Pons (tissue), 1 donor: ENCODE measurements around the gene OTOP3.
A peak's percentile ranks its signal among the peaks of the same experiment; 100 is the strongest.
"Not testable (repeated sequence)": the region's sequence is repeated elsewhere in the genome, so short reads cannot be mapped to it uniquely, and the experiment has no call there.

ENCODE experiments used
- DNase-seq: peaks from one replicate; pipeline ENCODE4 v3.0.0-alpha.2; 2016; ENCODE audit warnings: low spot score

Gene OTOP3

DNA sequence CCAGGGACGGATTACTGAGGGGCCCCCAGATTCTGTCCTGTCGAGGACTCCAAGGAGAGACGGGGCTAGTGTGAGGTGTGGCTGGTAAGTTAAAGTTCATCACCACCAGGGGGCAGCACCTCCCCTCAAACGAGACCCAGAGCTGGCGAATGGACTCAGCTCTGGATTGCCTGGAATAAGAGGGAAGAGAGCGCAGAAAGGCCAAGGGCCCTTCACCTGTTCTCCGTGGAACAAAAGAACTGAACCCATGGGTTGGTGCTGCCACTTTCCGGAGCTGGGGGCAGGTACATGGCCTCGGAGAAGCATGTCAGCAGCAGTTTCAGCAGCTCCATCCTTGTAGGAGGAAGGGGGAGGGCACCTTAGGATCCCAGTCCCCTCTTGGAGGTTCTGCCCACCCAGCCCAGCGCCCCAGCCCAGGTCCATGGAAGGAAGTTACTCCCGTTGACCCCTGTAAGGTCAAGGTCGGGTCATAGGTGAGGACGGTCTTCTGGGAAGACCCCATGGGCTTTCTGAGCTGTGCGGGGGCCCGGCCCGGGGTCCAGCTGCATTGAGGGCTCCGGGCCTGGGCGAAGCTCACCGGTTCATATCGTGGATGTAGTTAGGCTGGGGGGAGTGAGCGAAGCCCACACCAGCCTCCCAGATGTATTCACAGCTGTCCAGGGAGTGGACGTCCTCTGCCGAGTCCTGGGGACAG lies 26.1 kb downstream of the OTOP3 start:
- DNase-seq: peak; percentile 91

DNA sequence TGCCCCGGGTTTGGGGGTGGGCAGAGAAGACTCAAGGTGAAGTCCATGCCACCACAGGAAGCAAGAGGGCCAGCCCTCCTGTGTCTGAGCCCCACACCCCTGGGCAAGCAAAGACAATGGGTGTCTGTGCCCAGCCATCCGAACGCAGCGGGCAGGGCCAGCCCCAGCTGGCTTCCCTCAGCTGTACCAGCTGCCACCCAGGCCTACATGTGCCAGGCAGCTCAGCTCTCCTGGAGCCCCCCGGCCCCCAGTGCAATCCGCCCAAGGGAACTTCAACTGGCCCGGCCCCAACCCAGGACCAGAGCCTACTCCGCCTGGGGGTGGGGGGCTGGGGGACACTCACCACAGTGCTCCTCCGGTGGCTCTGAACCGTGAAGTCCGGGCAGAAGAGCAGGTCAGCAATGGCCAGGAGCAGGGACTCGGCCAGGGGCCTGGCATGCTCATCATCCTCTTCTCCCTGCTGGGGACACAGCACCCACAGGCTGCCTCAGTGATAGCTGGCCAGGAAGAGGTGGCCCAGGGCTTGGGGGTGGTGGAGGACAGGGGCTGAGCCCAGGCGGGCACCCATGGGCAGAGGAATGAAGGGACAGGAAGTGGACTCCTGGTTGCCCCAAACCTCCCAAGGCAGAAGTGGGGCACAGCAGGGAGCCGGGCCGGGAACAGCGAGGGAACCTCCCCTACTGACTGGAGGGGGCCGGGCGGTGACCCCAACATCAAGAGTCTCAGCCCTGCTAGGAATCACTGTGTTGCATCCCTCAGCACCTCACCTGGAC lies 27.1 kb downstream of the OTOP3 start:
- peak; percentile 85 for DNase-seq

DNA sequence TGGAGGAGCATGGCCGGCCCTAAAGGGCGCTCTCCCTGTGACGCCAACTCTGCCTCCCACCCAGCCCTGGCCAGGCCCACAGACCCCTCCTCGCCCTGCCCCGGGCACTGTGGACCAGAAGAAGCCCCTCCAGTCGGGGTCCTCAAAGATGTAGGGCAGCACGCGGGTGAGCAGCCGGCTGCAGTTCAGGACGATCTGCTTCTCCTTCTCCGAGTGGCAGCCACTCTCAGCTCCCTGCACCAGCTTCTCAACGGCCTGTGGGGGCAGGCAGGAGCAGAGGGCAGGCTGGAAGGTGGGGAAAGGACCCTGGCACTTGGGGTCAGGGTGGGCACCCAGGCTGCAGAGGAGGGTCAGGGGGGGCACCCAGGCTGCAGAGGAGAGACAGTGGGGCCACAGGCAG lies 28.0 kb downstream of the OTOP3 start:
- DNase-seq: no peak

DNA sequence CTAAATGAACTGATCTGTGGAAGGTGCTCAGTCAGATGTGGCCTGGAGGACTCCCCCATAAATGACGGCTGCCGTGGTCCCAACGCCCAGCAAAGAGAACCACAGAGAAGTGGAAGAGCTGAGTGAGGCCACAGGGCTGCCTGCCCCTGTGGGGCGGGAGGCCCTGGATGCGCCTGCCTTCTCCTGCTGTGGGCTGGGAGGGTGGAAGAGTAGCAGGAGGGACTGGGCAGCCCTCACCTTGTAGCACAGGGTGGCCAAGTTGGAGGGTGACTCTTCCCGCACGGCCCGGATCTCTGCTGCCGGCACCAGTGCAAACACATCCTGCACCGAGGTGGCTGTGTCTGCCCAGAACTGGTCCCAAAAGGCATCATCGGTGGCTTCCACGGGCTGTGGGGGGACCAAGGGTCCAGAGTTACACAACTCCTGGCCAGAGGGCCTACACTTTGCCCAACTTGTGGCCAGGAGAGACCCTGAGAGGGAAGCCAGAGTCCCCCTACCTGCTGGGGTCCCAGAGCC lies 28.6 kb downstream of the OTOP3 start:
- DNase-seq: no peak

DNA sequence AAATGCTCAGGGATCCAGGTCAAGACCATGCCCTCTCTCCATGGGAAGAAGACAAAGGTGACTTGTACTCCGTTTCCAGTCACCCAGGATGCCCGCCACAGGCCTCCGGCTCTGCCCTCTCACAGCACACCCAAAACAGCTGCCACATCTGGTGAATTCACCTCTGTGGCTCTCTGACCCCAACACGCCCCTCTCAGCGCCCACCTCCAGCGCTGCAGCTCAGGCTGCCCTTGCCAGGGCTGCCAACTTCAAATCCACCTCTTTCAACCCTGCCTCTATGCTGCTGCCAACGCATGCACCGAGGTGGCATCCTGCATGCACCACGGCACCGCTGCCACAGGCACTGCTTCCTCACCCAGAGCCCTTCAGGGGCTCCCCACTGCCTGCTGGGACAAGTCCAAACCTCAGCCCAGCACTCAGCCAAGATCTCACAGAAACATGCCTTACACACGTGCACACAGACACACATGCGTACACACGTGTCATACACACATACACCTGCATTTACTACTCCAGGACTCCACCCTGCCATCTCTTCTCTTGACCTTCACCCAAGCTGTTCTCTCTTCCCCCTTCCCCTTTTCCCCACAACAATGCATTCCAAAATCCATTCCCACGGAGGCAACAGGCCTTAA lies 29.4 kb downstream of the OTOP3 start:
- no peak for DNase-seq

DNA sequence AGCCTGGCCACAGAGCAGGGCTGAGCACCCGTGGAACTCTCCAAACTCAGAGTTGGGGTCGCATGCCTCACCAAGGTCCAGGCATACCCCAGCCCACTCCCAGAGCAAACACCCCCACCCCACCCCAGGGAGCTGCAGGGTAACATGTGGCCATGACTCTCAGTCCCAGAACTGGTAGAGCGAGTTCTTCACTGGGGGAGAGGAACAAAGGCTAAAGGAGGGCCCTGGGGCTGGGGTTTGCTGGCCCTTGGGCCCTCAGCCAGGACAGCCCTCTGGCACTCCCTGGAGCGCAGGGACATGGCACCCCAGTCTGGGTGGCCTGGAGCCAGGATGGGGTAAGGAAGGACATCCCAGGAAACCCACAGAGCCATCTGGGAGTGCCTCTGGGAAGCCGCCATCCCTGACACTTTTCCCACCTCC lies 32.7 kb downstream of the OTOP3 start:
- DNase-seq: no peak

GRCh38 chr17:74969501-74969900 lies 33.8 kb downstream of the OTOP3 start:
- not testable (repeated sequence) for DNase-seq

GRCh38 chr17:74970395-74970794 lies 34.7 kb downstream of the OTOP3 start:
- no peak for DNase-seq

GRCh38 chr17:74971069-74971841 lies 35.6 kb downstream of the OTOP3 start:
- DNase-seq: no peak

GRCh38 chr17:74971842-74972106 lies 36.1 kb downstream of the OTOP3 start:
- DNase-seq: no peak

DNA sequence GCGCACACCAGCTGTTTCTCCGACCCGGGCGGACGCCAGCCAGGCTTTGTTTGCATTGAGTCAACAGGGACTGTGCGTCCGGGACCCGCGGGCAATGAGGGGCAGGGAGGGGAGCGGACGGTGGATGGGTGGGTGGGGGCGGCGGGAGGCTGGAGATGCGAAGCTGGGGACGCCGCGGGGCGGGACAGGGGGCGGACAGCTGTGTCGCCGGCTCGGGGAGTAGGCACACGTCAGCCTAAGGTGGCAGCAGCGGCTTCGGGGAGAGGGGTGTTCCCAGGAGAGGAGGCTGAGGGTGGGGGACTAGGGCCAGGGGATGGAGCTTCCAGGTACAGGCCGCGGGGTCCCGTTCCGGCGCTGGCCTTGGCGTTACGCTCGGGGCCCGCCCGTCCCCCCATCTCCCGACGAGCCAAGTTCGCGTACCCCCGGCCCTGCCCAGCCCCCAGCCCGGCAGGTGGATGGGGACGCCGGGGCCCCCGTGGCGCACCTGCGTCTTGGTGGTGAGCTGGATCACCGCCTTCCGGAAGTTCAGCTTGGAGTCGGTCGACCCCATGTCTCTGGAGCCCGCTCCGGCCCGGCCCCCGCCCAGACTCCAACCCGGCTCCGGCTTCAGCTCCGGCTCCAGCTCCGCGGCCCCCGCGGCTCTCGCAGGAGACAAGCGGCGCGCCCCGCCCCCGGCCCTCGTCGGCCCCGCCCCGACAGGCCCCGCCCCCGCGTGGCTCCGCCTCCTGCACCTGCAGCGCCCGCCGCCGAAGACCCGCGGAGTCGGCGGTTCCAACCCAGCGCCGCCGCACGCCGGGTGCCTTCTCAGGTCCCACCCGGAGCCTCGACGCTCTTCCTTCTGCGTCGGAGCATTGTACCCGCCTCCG lies 36.6 kb downstream of the OTOP3 start, which contains the start of gene HID1:
HID1 (minus strand) TSS at position 653 of the 866 bp plus-strand sequence; CDS start at position 550, 103 bp downstream.
- DNase-seq: peak; percentile 53

DNA sequence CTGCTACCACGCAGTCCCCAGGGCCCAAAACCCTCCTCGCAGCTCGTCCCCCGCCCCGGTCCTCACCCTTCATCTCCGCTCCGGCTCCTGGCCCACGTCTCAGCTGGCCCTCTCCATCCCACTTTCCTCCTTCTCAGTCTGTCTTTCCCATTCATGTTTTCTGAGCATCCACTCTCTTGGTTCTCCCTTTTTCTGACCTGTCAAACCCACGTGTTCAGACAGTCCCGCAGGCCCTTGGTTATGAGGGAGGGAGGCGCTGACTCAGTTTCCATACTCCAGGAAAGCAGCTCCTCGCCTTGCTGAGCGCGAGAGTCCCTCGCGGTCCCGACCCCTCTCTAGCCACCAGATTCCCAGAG lies 37.3 kb downstream of the OTOP3 start:
- no peak for DNase-seq

GRCh38 chr17:74975943-74976342 lies 40.2 kb downstream of the OTOP3 start:
- no peak for DNase-seq

DNA sequence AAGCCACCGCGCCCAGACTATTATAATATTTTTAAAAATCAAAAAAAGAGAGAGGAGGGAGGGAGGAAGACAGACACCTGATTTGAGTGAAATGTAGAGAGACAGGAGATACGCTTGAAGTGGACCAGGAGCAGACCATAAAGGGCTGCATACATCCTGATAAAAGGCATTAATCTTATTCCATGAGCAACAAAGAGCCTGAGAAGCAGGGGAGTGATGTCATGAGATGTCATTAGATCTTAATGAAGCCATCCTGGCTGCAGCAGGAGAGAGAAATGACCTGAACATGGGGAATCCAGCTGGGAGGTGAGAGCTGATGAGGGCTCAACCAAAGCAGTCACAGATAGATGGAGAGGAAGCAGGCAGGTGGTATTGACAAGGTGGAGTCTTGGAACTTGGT lies 42.1 kb downstream of the OTOP3 start:
- no peak for DNase-seq

GRCh38 chr17:74978240-74978639 lies 42.5 kb downstream of the OTOP3 start:
- DNase-seq: no peak

DNA sequence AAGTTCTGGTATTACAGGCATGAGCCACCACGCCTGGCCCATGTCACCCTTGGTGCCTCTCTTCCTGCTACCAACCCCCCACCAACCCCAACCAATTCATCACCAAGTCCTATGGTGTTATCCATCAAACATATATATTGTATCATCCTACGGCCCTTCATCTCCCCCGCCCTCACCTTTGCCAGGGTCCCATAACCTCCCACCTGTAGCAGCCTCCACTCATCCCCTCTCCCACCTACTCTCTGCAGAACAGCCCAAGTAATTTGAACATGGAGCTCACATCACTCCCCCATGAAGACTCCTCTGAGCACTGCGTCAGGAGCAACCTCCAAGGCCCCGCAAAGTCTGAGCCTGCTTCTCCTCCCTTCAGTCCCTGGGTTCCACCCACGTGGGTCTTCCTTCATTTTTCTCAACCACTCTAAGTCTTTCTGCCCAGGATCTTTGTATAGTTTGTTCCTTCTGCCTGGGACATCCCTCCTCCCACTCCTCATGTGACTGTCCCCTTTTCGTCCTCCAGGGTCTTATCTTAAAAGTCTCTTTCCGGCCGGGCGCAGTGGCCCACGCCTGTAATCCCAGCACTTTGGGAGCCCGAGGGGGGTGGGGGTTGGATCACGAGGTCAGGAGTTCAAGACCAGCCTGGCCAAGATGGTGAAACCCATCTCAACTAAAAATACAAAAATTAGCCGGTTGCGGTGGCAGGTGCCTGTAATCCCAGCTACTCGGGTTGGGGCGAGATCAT lies 43.9 kb downstream of the OTOP3 start:
- DNase-seq: no peak

DNA sequence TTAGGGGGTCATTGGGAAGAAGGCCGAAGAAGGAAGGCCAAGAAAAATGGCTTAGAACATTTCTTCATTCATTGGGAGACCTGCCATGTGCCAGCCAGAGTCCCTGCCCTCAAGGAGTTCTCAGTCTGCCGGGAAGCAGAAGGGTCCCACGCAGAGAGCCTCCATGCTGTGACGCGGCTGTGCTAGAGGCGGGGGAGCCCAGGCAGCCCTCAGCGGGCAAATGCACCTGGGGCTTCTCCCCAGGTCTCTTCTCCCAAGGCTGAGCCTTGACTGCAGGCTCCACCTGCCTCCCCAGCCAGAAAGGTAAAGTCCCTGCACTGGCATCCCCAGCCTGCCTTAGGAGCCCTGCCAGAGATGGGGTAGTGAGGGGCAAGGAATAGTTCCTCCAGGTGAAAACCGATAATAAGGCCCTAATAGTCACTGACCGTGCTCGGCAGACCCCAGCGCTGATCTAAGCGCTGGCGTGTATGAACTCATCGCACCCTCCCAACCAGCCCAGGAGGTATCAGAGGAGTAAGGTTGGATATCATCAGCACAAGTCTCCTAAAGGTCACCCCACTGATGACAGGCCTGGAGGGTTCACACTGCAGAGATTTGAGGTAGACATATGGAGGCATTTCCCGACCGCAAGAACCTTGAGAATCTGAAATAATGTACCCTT lies 45.8 kb downstream of the OTOP3 start:
- no peak for DNase-seq

- DNase-seq: peak; percentile 88
These were observed 46.4 kb downstream of the OTOP3 start for GRCh38 chr17:74981979-74982662.

- DNase-seq: peak; percentile 63
These were observed 47.1 kb downstream of the OTOP3 start for GRCh38 chr17:74982663-74983313.
